NAMALWA (cell line): ENCODE measurements around the gene ABL1.

ENCODE experiments used
- DNase-seq: peaks from one replicate; pipeline ENCODE4 v3.0.0-alpha.2; 2015; ENCODE audit warnings: low spot score

Gene ABL1

DNA sequence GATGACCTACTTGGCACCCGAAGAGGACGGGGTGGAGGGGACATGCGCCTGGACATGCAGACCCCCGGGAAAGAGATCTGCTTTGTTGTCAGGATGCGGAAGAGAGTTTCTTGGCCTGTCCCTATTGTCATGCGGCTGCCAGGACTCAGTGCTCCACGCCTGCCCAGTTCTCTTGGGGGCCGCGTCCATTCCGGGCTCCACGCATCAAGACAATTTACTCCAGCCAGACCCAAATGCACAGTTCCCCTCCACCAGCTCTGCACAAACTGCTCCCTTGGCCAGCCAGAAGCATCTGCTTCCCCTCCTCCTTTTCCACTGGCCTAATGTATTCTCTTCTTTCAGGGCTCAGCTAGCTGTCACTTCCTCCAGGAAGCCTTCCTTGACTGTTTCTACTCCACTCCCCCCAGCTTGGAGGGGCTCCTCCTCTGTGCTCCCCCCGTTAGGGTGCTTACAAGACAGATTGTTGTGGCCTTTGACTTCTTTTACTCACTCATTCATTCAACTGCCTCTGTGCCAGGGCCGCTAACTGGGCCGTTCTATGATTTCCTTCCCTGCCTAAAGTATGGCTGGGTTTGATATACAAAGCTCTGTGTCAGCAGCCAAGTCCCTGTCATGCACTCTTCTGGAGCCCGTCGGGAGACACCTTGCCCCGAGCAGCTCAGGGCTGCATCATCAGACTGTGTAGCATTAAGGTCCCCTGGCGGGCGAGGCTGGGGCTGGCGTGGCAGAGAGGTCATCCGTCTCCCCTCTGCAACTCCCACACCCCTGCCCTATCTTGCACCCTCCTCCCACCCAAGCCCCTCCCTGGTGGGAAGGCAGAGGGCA, 97.4 kb downstream of the ABL1 start:
- peak; percentile 15 for DNase-seq

- DNase-seq: no peak
Measured at GRCh38 chr9:130933114-130934046, 98.3 kb downstream of the ABL1 start.

- no peak for DNase-seq
Measured at GRCh38 chr9:130934246-130934645, 99.2 kb downstream of the ABL1 start.

- DNase-seq: no peak
Measured at GRCh38 chr9:130934702-130935647, 99.9 kb downstream of the ABL1 start.

GRCh38 chr9:130935648-130936271, 100.7 kb downstream of the ABL1 start:
- peak; percentile 19 for DNase-seq

GRCh38 chr9:130936285-130937117, 101.4 kb downstream of the ABL1 start:
- peak; percentile 28 for DNase-seq
